GM21515 (cell line): ENCODE measurements around the gene DAD1.

Source experiments
- ATAC-seq: cut with Tn5 transposase; IDR thresholded peaks from one replicate; pipeline ENCODE4 v1.9.1; 2021; ENCODE audit not compliant: unreplicated experiment

The DAD1 gene

GRCh38 chr14:22539831-22540230 lies 49.2 kb downstream of the DAD1 start:
- ATAC-seq = no peak

- ATAC-seq = no peak
Observed at GRCh38 chr14:22538671-22539228, 50.3 kb downstream of the DAD1 start.

GRCh38 chr14:22537436-22538310 lies 51.4 kb downstream of the DAD1 start:
- no peak for ATAC-seq

- ATAC-seq = peak; percentile 55
Observed at GRCh38 chr14:22536853-22537338, 52.1 kb downstream of the DAD1 start.

- no peak for ATAC-seq
Observed at GRCh38 chr14:22535916-22536315, 53.1 kb downstream of the DAD1 start.

GRCh38 chr14:22535126-22535525 lies 53.9 kb downstream of the DAD1 start:
- no peak for ATAC-seq

- ATAC-seq = no peak
Observed at GRCh38 chr14:22534547-22534946, 54.5 kb downstream of the DAD1 start.

GRCh38 chr14:22533739-22534359 lies 55.2 kb downstream of the DAD1 start:
- no peak for ATAC-seq

GRCh38 chr14:22533057-22533704 lies 55.8 kb downstream of the DAD1 start:
- no peak for ATAC-seq

- no peak for ATAC-seq
Observed at GRCh38 chr14:22532345-22533056, 56.5 kb downstream of the DAD1 start.

- peak; percentile 58 for ATAC-seq
Observed at GRCh38 chr14:22531451-22532344, 57.3 kb downstream of the DAD1 start.

- ATAC-seq = no peak
Observed at GRCh38 chr14:22530127-22530526, 58.9 kb downstream of the DAD1 start.

GRCh38 chr14:22526744-22527143 lies 62.3 kb downstream of the DAD1 start:
- ATAC-seq = no peak

- ATAC-seq = no peak
Observed at GRCh38 chr14:22526218-22526617, 62.8 kb downstream of the DAD1 start.

GRCh38 chr14:22524784-22525161 lies 64.3 kb downstream of the DAD1 start:
- no peak for ATAC-seq

GRCh38 chr14:22524115-22524783 lies 64.8 kb downstream of the DAD1 start:
- no peak for ATAC-seq

GRCh38 chr14:22523283-22523682 lies 65.7 kb downstream of the DAD1 start:
- no peak for ATAC-seq

GRCh38 chr14:22522466-22522957 lies 66.5 kb downstream of the DAD1 start:
- ATAC-seq = no peak
